IMR-90 (cell line): Measurements from ENCODE around the gene BCL2.

Experiments used
- BHLHE40 ChIP-seq: fragments of 150-350 bp; IDR thresholded peaks from 2 replicates; pipeline ENCODE4 v1.6.1; 2016; ENCODE audit warnings: mild to moderate bottlenecking, low read depth, low read length
- CTCF ChIP-seq: conservative IDR thresholded peaks from 2 replicates; pipeline ENCODE4 v1.5.1; 2012; ENCODE audit warnings: mild to moderate bottlenecking, low read depth, low read length, improper control_type of control experiment
- MAZ ChIP-seq: IDR thresholded peaks from 2 replicates; pipeline ENCODE4 v1.6.1; 2012; ENCODE audit warnings: low read depth, mild to moderate bottlenecking, low read length, improper control_type of control experiment, moderate library complexity, borderline replicate concordance
- NFE2L2 ChIP-seq: fragments of 150-350 bp; IDR thresholded peaks from 2 replicates; pipeline ENCODE4 v1.6.1; 2016; ENCODE audit warnings: low read depth, mild to moderate bottlenecking, low read length
- POLR2A ChIP-seq: IDR thresholded peaks from 2 replicates; pipeline ENCODE4 v1.6.1; 2012; ENCODE audit warnings: mild to moderate bottlenecking, low read depth, low read length
- SMC3 ChIP-seq: fragments of 150-350 bp; IDR thresholded peaks from 2 replicates; pipeline ENCODE4 v1.6.1; 2016; ENCODE audit warnings: low read depth, mild to moderate bottlenecking, antibody characterized with exemption, low read length, moderate library complexity

- TF ChIP-seq CTCF (no peak), BHLHE40 (no peak), NFE2L2 (no peak), POLR2A (no peak), SMC3 (no peak), MAZ (no peak)
Observed at GRCh38 chr18:63099091-63099840, 220.3 kb downstream of the BCL2 start.
